Measurements from ENCODE around the gene ADGRL4. TPM values are rescaled to one million over a fixed set of nuclear protein-coding genes. Genes with fewer than 3 reads are reported as not detected.
"Not testable (repeated sequence)": the region's sequence is repeated elsewhere in the genome, so short reads cannot be mapped to it uniquely, and the experiment has no call there.

ADGRL4 gene
- total RNA-seq, 2 donors from 2014 or later: 1.4 to 5.2 TPM

GRCh38 chr1:78980511-78980910 is 26.0 kb downstream of the ADGRL4 start:
- Histone ChIP-seq H3K27ac (no peak overlapping the region), H3K36me3 (no peaks in the 10 kb centered on the region), H3K4me1 (no peaks in the 10 kb centered on the region), H3K9ac (ENCODE audit: low read depth in 2 of 2, low read length in 2 of 2) (no peak overlapping the region), H3K9me3 (no peaks in the 10 kb centered on the region), H3K4me3 (no peak overlapping the region), H3K27me3 (no peaks in the 10 kb centered on the region)
- intact Hi-C loops (cut with DNase I): no loop called here
- no peak for DNase-seq
- no peak for TF ChIP-seq CTCF (IDR thresholded peaks at IDR 0.05)

- Histone ChIP-seq H3K9me3 (no peaks in the 10 kb centered on the region), H3K4me3 (no peak overlapping the region), H3K4me1 (no peaks in the 10 kb centered on the region), H3K9ac (ENCODE audit: low read depth in 2 of 2, low read length in 2 of 2) (no peak overlapping the region), H3K27me3 (no peaks in the 10 kb centered on the region), H3K27ac (no peak overlapping the region), H3K36me3 (no peaks in the 10 kb centered on the region)
- DNase-seq: no peak
- no peak for TF ChIP-seq CTCF (IDR thresholded peaks at IDR 0.05)
- intact Hi-C loops (cut with DNase I): no loop called here
These were observed 33.8 kb downstream of the ADGRL4 start for GRCh38 chr1:78972723-78973122.

- H3K9me3 ChIP-seq; H3K4me1 ChIP-seq; DNase-seq; H3K9ac ChIP-seq (ENCODE audit: low read depth in 2 of 2, low read length in 2 of 2); H3K4me3 ChIP-seq; H3K27ac ChIP-seq; intact Hi-C loops (cut with DNase I); H3K36me3 ChIP-seq; H3K27me3 ChIP-seq: not testable (repeated sequence)
These were observed 39.4 kb downstream of the ADGRL4 start for GRCh38 chr1:78967091-78967490.

GRCh38 chr1:78958711-78959110 is 47.8 kb downstream of the ADGRL4 start:
- DNase-seq: no peak
- H3K4me3 ChIP-seq: no peak overlapping the region
- H3K27ac ChIP-seq: no peak overlapping the region
- no peak for TF ChIP-seq CTCF (IDR thresholded peaks at IDR 0.05)
- no peaks in the 10 kb centered on the region for H3K36me3 ChIP-seq
- no peaks in the 10 kb centered on the region for H3K4me1 ChIP-seq
- H3K9ac ChIP-seq (ENCODE audit: low read depth in 2 of 2, low read length in 2 of 2): no peak overlapping the region
- H3K27me3 ChIP-seq: no peaks in the 10 kb centered on the region
- H3K9me3 ChIP-seq: no peaks in the 10 kb centered on the region
- intact Hi-C loops (cut with DNase I): no loop called here

- DNase-seq: no peak
- Histone ChIP-seq H3K9ac (ENCODE audit: low read depth in 2 of 2, low read length in 2 of 2) (no peak overlapping the region), H3K4me3 (no peak overlapping the region), H3K9me3 (no peaks in the 10 kb centered on the region), H3K27me3 (no peaks in the 10 kb centered on the region), H3K27ac (no peak overlapping the region), H3K36me3 (no peaks in the 10 kb centered on the region), H3K4me1 (no peaks in the 10 kb centered on the region)
- intact Hi-C loops (cut with DNase I): no loop called here
- no peak for TF ChIP-seq CTCF (IDR thresholded peaks at IDR 0.05)
These were observed 55.7 kb downstream of the ADGRL4 start for GRCh38 chr1:78950826-78951225.

GRCh38 chr1:78949227-78949626 is 57.3 kb downstream of the ADGRL4 start:
- no peak for TF ChIP-seq CTCF (IDR thresholded peaks at IDR 0.05)
- Histone ChIP-seq H3K36me3 (no peaks in the 10 kb centered on the region), H3K27ac (no peak overlapping the region), H3K4me3 (no peak overlapping the region), H3K27me3 (no peaks in the 10 kb centered on the region), H3K9me3 (no peaks in the 10 kb centered on the region), H3K4me1 (no peaks in the 10 kb centered on the region), H3K9ac (ENCODE audit: low read depth in 2 of 2, low read length in 2 of 2) (no peak overlapping the region)
- no peak for DNase-seq
- intact Hi-C loops (cut with DNase I): no loop called here
